HL-60 (cell line): ENCODE data around the gene FBRS.

ENCODE experiments used
- DNase-seq, 2 experiments: peaks; one replicate each; pipeline ENCODE4 v3.0.0-alpha.2; 2010 to 2020; ENCODE audit warnings: low read depth in 1 of 2, low spot score in 1 of 2
- H3K27ac ChIP-seq: fragments of 250-450 bp; sonication (Bioruptor Pico); replicated peaks from 2 replicates; pipeline ENCODE4 v1.5.1; 2020; ENCODE audit warnings: mild to moderate bottlenecking, moderate library complexity
- H3K27me3 ChIP-seq: fragments of 250-450 bp; sonication (Bioruptor Pico); 2 replicates; pipeline ENCODE4 v1.5.1; 2021; ENCODE audit warnings: mild to moderate bottlenecking, moderate library complexity; ENCODE audit not compliant: insufficient read depth, poor library complexity, severe bottlenecking
- H3K4me3 ChIP-seq: replicated peaks from 2 replicates; pipeline ENCODE4 v1.5.1; 2011; ENCODE audit warnings: mild to moderate bottlenecking, control low read depth, low read length; ENCODE audit not compliant: insufficient read depth
- CTCF ChIP-seq: IDR thresholded peaks from one replicate; pipeline ENCODE4 v1.5.1; 2011; ENCODE audit warnings: low read length, control low read depth, inconsistent platforms; ENCODE audit not compliant: insufficient read depth
- GABPA ChIP-seq: IDR thresholded peaks from 2 replicates; pipeline ENCODE4 v1.6.1; 2012; ENCODE audit warnings: low read depth
- POLR2AphosphoS5 ChIP-seq: IDR thresholded peaks from 2 replicates; pipeline ENCODE4 v1.6.1; 2012; ENCODE audit warnings: low read depth
- SPI1 ChIP-seq: IDR thresholded peaks from 2 replicates; pipeline ENCODE4 v1.6.1; 2012; ENCODE audit warnings: low read depth, mild to moderate bottlenecking, borderline replicate concordance
- TF ChIP-seq, protein P1 (sequence below): IDR thresholded peaks from 2 replicates; pipeline ENCODE4 v1.6.1; 2012; ENCODE audit warnings: low read depth; ENCODE audit not compliant: insufficient replicate concordance

The FBRS gene

GRCh38 chr16:30706046-30706445 is 47.8 kb downstream of the FBRS start:
- DNase-seq, result no peak
- Histone ChIP-seq H3K27me3 (no peaks in the 10 kb centered on the region), H3K27ac (no peak overlapping the region), H3K4me3 (no peak overlapping the region)
- TF ChIP-seq CTCF, result no peak
- no peak for TF ChIP-seq POLR2AphosphoS5
- TF ChIP-seq SPI1, result no peak
- no peak for TF ChIP-seq GABPA
- TF ChIP-seq, protein P1, sequence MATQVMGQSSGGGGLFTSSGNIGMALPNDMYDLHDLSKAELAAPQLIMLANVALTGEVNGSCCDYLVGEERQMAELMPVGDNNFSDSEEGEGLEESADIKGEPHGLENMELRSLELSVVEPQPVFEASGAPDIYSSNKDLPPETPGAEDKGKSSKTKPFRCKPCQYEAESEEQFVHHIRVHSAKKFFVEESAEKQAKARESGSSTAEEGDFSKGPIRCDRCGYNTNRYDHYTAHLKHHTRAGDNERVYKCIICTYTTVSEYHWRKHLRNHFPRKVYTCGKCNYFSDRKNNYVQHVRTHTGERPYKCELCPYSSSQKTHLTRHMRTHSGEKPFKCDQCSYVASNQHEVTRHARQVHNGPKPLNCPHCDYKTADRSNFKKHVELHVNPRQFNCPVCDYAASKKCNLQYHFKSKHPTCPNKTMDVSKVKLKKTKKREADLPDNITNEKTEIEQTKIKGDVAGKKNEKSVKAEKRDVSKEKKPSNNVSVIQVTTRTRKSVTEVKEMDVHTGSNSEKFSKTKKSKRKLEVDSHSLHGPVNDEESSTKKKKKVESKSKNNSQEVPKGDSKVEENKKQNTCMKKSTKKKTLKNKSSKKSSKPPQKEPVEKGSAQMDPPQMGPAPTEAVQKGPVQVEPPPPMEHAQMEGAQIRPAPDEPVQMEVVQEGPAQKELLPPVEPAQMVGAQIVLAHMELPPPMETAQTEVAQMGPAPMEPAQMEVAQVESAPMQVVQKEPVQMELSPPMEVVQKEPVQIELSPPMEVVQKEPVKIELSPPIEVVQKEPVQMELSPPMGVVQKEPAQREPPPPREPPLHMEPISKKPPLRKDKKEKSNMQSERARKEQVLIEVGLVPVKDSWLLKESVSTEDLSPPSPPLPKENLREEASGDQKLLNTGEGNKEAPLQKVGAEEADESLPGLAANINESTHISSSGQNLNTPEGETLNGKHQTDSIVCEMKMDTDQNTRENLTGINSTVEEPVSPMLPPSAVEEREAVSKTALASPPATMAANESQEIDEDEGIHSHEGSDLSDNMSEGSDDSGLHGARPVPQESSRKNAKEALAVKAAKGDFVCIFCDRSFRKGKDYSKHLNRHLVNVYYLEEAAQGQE, result no peak

GRCh38 chr16:30710971-30711370 is 52.7 kb downstream of the FBRS start:
- Histone ChIP-seq H3K4me3 (no peak overlapping the region), H3K27ac (no peak overlapping the region), H3K27me3 (no peaks in the 10 kb centered on the region)
- TF ChIP-seq POLR2AphosphoS5 (no peak), GABPA (no peak), CTCF (no peak), SPI1 (no peak)
- TF ChIP-seq, protein P1, result no peak
- no peak for DNase-seq

GRCh38 chr16:30711712-30712111 is 53.5 kb downstream of the FBRS start:
- Histone ChIP-seq H3K27me3 (no peaks in the 10 kb centered on the region), H3K4me3 (no peak overlapping the region), H3K27ac (no peak overlapping the region)
- TF ChIP-seq POLR2AphosphoS5, result no peak
- TF ChIP-seq SPI1, result no peak
- no peak for TF ChIP-seq GABPA
- no peak for TF ChIP-seq CTCF
- TF ChIP-seq, protein P1, result no peak
- no peak for DNase-seq
